GF-D8 (cell line): ENCODE data around the gene SMAD3.

Source experiments
- DNase-seq: peaks from one replicate; lab custom pipeline; 2025; lab: John Stamatoyannopoulos, UW

The SMAD3 gene

DNA sequence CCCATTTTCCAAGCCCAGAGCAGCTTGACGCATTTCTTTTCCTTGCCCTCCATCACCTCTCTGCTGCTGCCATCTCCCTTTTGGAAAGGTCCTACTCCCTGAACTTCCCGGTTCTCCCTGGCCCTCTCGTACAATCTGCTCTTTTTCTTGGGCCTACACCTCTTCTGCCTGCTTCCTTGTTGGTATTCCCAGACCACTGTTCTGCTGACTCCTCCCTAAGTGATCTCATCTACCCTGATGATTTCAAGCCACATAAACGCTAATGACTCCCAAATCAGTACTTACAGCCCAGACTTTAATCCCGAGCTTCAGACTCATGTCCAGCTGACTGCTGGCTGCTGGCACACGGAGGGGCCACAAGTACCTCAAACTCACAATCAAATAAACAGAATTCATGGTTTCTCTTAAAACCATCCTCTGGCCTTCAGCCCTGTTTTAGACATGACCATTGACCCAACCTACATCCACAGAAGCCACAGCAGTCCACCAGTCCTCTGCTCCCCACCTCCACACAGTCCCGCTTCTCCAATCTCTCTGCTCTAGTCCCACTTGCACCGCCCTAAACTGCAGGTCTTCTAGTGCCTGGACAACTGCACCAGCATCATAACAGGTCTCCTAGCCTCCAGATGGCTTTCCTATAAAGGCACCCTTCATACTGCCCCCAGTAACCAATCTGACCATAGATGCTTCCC lies 131.4 kb downstream of the SMAD3 start:
- no peak for DNase-seq

DNA sequence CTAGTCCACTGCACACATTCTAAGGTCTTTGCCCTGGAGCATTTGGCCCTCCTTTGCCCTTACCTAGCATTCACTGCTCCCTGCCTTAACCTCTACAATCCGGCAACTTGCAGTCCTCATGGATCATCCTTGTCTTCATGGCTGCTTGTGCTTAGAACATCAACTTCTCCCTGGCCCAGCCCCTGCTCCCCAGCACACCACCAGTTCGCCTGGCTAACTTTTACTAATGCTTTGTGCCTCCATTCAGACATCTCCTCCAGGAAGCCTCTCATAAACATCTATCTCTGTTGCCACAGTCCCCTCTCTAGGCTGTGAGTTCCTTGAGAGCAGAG lies 131.9 kb downstream of the SMAD3 start:
- DNase-seq, result no peak

GRCh38 chr15:67198157-67198754 lies 132.9 kb downstream of the SMAD3 start:
- no peak for DNase-seq

- no peak for DNase-seq
These were observed 134.0 kb downstream of the SMAD3 start for GRCh38 chr15:67199391-67199790.

GRCh38 chr15:67199881-67200763 lies 134.7 kb downstream of the SMAD3 start:
- no peak for DNase-seq

DNA sequence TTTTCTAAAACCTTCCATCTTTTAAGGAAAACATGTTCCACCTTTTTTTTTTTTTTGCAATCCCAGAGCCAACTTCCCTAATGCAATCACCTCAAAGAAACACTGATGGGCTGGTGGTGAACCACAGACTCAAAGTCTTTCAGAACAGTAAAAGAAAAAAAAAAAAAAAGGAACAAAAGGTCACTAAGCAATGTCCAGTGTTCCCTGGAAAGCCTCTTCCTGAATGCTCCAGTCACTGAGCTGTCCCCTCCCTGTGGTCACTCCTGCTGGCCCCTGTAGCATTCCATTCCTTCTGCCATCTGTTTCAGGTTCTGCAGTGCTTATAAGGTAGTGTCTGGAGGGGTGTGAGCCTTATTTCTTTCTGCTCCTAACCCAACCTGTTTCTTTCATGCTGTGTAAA lies 135.7 kb downstream of the SMAD3 start:
- peak; percentile 11 for DNase-seq

- no peak for DNase-seq
These were observed 136.7 kb downstream of the SMAD3 start for GRCh38 chr15:67202091-67202490.

GRCh38 chr15:67202991-67203390 lies 137.6 kb downstream of the SMAD3 start:
- no peak for DNase-seq

DNA sequence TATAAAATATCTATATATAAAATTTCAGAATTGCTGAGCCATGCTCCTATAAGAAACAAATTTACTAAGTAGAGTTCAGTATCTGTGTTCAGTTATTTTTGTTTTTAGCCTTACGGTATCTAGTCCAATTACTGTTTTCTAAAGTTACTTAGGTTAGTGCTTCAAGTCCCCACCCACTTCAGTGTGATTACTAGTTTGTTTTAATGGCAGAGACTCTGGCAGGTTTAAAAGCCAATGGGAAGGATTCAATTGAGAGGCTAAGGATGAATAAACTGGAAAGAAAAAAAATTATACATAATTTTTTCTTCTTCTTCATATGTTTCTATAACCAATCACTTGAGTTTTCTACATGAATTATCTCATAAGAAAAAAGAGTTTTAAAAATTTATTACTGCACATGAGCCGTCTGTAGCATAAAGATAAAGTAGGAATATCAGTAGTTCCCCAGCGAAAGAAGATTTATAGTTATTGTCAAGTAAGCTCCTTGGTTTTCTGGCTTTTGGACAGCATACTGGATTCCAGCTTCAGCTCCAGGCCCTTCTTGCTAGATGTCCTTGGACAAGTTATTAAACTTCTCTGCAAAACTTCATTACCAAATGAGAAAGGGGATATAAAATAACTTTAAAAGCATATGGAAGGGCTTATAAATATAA lies 142.3 kb downstream of the SMAD3 start:
- no peak for DNase-seq

DNA sequence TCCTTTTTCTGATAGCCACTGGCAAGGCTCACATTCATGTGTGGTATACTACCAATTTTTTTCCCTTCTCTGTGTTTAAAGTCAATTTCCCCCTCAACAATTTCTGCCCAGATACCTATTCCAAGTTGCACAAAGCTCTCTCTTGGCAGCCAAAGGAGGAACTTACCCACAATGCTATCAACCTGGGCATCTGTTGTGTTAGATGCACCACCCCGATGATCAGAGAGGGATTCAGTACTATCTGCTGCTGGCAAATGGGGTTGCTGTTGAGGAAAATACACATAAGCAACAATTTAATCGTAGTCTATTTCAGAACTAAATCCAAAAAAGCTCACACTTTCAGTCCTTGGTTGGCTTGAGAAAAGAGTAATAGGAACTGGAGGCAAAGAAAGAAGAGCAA lies 143.0 kb downstream of the SMAD3 start:
- no peak for DNase-seq

- no peak for DNase-seq
These were observed 145.3 kb downstream of the SMAD3 start for GRCh38 chr15:67210555-67211168.

DNA sequence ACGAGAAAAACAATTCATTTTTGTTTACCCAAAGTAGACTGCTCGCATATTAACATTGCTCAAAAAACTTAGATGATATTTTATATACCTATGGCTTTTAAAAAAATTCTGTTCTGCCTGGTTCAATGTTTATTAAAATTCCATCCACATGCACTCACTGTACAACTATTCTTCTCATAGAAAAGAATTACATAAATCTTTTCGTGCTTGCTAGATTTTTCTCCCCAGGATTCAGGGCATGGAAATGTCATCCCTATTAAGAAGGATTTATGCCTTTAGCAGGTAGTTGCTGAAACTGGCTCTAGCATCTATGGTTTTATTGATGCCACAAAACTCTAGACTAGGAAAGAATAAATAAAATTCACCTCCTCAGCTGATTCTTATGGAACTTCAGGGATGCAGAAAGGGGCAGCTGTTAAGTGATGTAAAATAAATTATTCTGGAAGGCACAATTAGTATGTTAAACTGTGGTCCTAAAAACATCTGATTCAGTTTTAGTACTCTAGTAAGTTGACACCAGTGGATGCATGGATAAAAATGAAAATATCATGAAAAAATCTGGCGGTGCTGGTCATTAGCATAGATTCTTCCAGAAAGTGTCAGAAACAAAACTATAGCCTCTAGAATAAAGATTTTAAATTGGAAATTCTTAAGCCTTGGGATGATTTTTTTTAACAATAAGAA lies 147.4 kb downstream of the SMAD3 start:
- no peak for DNase-seq

DNA sequence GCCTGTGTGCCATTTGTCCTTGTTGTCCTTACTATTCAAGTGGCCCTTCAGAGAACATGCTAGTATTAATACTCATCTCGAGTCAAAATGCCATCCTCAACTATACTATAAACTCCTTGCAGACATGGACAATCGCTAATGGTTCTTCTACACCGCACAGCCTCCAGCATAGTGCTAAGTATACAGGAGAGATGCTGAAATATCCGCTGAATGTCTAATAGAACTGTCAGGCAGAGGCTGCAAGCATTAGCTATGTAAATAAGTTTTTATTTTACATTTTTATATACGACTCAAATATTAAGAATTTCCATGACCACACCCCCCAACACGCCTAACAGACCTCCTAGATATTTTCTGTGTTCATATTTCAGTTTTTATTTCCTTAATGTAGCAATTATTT lies 149.7 kb downstream of the SMAD3 start:
- DNase-seq, result no peak

- DNase-seq, result no peak
These were observed 151.5 kb downstream of the SMAD3 start for GRCh38 chr15:67216859-67217258.

DNA sequence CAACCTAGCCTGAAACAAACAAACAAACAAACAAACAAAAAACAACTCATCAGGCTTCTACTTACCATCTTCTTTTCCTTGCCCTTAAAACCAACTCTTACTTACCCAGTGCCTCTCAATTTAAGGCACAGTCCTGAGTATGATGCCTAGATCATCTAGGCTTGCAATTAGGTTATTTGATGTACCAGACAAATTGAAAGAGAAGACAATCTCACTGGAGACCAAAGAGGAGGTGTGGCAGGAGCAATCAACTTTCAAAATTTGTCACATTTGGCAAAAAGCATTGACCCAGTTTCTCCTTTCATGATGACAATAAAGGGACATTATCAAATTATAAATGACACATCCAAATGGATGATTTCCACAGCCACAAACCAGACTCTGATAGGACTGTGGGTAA lies 153.0 kb downstream of the SMAD3 start:
- DNase-seq, result no peak

DNA sequence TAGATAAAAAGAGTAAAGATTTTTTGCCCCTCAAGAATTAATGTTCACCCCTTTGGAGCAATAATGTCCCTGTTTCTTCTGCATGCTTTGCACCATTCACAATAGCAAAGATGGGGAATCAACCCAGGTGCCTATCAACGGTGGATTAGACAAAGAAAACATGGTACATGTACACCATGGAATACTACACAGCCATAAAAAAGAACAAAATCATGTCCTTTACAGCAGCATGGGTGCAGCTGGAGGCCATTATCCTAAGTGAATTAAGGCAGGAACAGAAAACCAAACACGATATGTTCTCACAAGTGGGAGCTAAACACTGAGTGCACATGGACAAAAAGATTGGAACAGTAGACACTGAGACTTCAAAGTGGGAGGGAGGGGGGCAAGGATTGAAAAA lies 153.9 kb downstream of the SMAD3 start:
- DNase-seq, result no peak

DNA sequence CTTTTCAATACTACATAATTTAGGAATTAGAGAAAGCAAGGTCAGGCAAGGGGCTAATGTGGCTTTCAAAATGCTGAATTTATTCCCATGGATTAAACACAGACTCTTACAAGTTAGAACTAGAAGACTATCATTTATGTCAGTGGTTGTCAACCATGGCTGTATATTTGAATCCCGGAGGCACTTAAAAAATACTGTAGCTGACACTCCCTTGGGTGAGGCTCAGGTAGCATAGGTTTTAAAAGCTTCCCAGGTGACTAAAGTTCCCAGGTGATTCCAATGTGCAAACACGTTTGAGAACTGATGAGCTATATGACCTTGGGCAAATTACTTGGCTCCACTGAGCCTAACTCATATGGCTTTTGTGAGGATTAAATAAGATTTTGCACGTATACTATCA lies 159.5 kb downstream of the SMAD3 start:
- no peak for DNase-seq

DNA sequence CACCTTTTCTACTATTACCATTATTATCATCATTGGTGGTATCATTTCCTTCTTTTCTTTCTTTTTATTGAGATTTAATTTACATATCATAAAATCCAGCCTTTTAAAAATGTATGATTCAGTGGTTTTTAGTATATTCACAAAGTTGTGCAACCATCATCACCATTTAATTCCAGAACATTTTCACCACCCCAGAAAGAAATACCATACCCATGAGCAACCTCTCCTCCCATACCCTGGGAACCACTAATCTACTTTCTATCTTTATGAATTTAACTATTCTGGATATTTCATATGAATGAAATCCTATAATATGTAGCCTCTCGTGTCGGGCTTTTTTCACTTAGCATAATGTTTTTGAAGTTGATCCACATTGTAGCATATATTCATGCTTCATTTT lies 159.9 kb downstream of the SMAD3 start:
- DNase-seq, result no peak

GRCh38 chr15:67227431-67227830 lies 162.0 kb downstream of the SMAD3 start:
- no peak for DNase-seq

DNA sequence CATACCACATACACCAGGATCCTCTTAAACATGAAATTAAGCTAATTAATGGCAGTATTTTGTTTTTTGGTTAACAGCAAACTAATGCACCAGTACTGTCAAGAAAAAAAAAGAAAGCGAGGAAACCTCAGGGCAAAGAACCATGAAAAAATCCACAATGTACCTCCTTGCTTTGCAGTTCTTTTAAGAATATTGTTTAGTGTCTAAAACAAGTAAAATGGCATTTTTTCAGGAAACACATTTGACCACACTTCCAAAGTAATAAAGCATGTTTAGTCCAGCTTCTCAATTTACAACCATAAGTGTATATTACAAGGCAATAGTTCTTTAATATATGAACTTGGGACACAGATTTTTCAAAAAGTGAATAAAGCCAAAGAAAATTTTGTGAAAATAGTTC lies 162.4 kb downstream of the SMAD3 start:
- DNase-seq, result no peak

DNA sequence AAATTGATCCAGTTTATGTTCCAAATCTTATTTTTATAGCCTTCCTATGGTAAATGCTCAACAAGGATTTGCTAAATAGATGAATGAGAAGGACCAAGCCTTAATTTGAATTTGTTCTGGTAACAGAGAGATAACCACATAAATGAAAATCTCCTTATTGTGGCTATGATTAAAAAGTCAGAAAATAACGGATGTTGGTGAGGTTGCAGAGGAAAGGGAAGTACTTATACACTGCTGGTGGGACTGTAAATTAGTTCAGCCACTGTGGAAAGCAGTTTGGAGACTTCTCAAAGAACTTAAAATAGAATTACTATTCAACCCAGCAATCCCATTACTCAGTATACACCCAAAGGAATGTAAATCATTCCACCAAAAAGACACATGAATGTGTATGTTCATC lies 162.9 kb downstream of the SMAD3 start:
- DNase-seq, result no peak

- no peak for DNase-seq
These were observed 165.1 kb downstream of the SMAD3 start for GRCh38 chr15:67230504-67230903.
